HepG2 (cell line): Measurements from ENCODE around the gene MINDY1. TPM values are rescaled to one million over a fixed set of nuclear protein-coding genes. Genes with fewer than 3 reads are reported as not detected.

Experiments
- ATAC-seq: fragments of 200-7000 bp; cut with Tn5 transposase; 3 replicates; pipeline ENCODE4 v1.9.1; 2020; ENCODE audit warnings: mild to moderate bottlenecking, moderate library complexity
- BruUV-seq: library from RNA; stranded (reverse); fragments of 400-500 nt; replicated peaks from 2 replicates; lab custom pipeline; 2021; lab: Mats Ljungman, UMichigan
- CTCF ChIA-PET: fragments of 300-600 bp; formaldehyde crosslinking; extraction: SDS; loops from one replicate; lab custom pipeline; 2021; ENCODE audit warnings: low total read pairs, inconsistent platforms, low intra/inter-chr PET ratio; lab: Yijun Ruan, JAX
- POLR2A ChIA-PET: fragments of 350-600 bp; sonication (Branson Sonifier 250); formaldehyde crosslinking; loops from one replicate; lab custom pipeline; 2020; ENCODE audit warnings: antibody characterized with exemption, inconsistent platforms; lab: Yijun Ruan, JAX
- DNase-seq: peaks from one replicate; pipeline ENCODE4 v3.0.0-alpha.2; 2015; ENCODE audit warnings: low spot score
- FAIRE-seq: peaks from 3 replicates; lab custom pipeline; 2011; peaks lifted over from hg19 to GRCh38; lab: Jason Lieb, UNC
- H2AFZ ChIP-seq: one replicate; pipeline ENCODE4 v1.6.1; 2011; ENCODE audit warnings: low read length, inconsistent platforms
- H3K27ac ChIP-seq: fragments of 300-600 bp; 3 replicates; pipeline ENCODE4 v1.8.0; 2011; ENCODE audit warnings: mixed run types, mild to moderate bottlenecking, mixed read lengths, low read length, inconsistent platforms; ENCODE audit not compliant: insufficient read depth; ENCODE audit errors: extremely low read length
- H3K27me3 ChIP-seq, 2 experiments: fragments of 200-600 bp in 1 of 2; 2 replicates in 1 of 2; 3 replicates in 1 of 2; pipeline versions ENCODE4 v1.6.0 to v1.8.0; 2011; ENCODE audit warnings: low read length in 2 of 2, mild to moderate bottlenecking in 2 of 2, moderate library complexity in 2 of 2, inconsistent platforms in 1 of 2; ENCODE audit not compliant: insufficient read depth in 2 of 2, control insufficient read depth in 1 of 2
- H3K36me3 ChIP-seq, 2 experiments: fragments of 200-600 bp in 1 of 2; replicated peaks in 1 of 2; 2 replicates in 1 of 2; 3 replicates in 1 of 2; pipeline versions ENCODE4 v1.5.1 to v1.8.0; 2011; ENCODE audit warnings: low read length in 2 of 2, inconsistent platforms in 1 of 2; ENCODE audit not compliant: insufficient read depth in 2 of 2, control insufficient read depth in 1 of 2
- H3K4me1 ChIP-seq: 2 replicates; pipeline ENCODE4 v1.5.1; 2012; ENCODE audit warnings: low read length, inconsistent platforms; ENCODE audit not compliant: insufficient read depth
- H3K4me2 ChIP-seq: 2 replicates; pipeline ENCODE4 v1.6.0; 2011; ENCODE audit warnings: low read depth, low read length, inconsistent platforms
- H3K4me3 ChIP-seq, 3 experiments: fragments of 200-600 bp in 1 of 3; sonication (generic), shearing (Covaris generic) in 1 of 3; replicated peaks in 1 of 3; 2 replicates each; pipeline ENCODE4 v1.5.1; 2011 to 2016; ENCODE audit warnings: low read length in 3 of 3, inconsistent platforms in 2 of 3, low read depth in 2 of 3, mild to moderate bottlenecking in 2 of 3, control low read depth in 1 of 3, mixed read lengths in 1 of 3; ENCODE audit not compliant: insufficient read depth in 1 of 3
- H3K79me2 ChIP-seq: one replicate; pipeline ENCODE4 v1.6.1; 2011; ENCODE audit warnings: low read length, inconsistent platforms; ENCODE audit not compliant: insufficient read depth
- H3K9ac ChIP-seq: 2 replicates; pipeline ENCODE4 v1.6.0; 2011; ENCODE audit warnings: mild to moderate bottlenecking, low read depth, low read length, inconsistent platforms; ENCODE audit not compliant: insufficient read depth
- H3K9me3 ChIP-seq: 2 replicates; pipeline ENCODE4 v1.5.1; 2012; ENCODE audit warnings: mild to moderate bottlenecking, low read length
- H4K20me1 ChIP-seq: 2 replicates; pipeline ENCODE4 v1.6.0; 2011; ENCODE audit warnings: inconsistent platforms, mild to moderate bottlenecking, low read length, moderate library complexity; ENCODE audit not compliant: insufficient read depth
- GLMP ChIP-seq: sonication (generic); formaldehyde crosslinking; IDR thresholded peaks from 2 replicates; pipeline ENCODE4 v1.9.0; 2021; ENCODE audit warnings: missing genetic modification reagents, mild to moderate bottlenecking, borderline replicate concordance
- JUNB ChIP-seq: sonication (generic); formaldehyde crosslinking; IDR thresholded peaks from 2 replicates; pipeline ENCODE4 v1.8.0; 2022; ENCODE audit warnings: missing genetic modification reagents, mild to moderate bottlenecking, borderline replicate concordance
- MYC ChIP-seq: sonication (generic); formaldehyde crosslinking; IDR thresholded peaks from 2 replicates; pipeline ENCODE4 v1.9.0; 2021; ENCODE audit warnings: missing genetic modification reagents, borderline replicate concordance
- ONECUT2 ChIP-seq: sonication (generic); formaldehyde crosslinking; IDR thresholded peaks from 2 replicates; pipeline ENCODE4 v1.4.0; 2020; ENCODE audit warnings: missing genetic modification reagents
- TBX3 ChIP-seq: fragments of 450-650 bp; IDR thresholded peaks from 2 replicates; pipeline ENCODE4 v1.6.1; 2017; ENCODE audit warnings: antibody characterized with exemption, mild to moderate bottlenecking, inconsistent platforms, borderline replicate concordance
- ZNF180 ChIP-seq: sonication (generic); formaldehyde crosslinking; IDR thresholded peaks from 2 replicates; pipeline ENCODE4 v1.4.0; 2020; ENCODE audit warnings: low read depth, missing genetic modification reagents, borderline replicate concordance
- ZNF232 ChIP-seq: sonication (generic); formaldehyde crosslinking; IDR thresholded peaks from 2 replicates; pipeline ENCODE4 v1.4.0; 2020; ENCODE audit warnings: missing genetic modification reagents, borderline replicate concordance
- ZNF703 ChIP-seq: sonication (generic); formaldehyde crosslinking; IDR thresholded peaks from 2 replicates; pipeline ENCODE4 v1.5.1; 2020; ENCODE audit warnings: missing genetic modification reagents, mild to moderate bottlenecking, moderate library complexity, borderline replicate concordance
- WGBS: methylation state at CpG from one replicate; pipeline ENCODE4 v1.1.6; 2017; ENCODE audit warnings: low lambda C conversion rate; 5-methylcytosine and 5-hydroxymethylcytosine counted together
- in situ Hi-C: cut with HindIII; loops from 2 replicates; pipeline ENCODE4 v1.10.0; 2017; ENCODE audit warnings: low pct_unique_long_range_greater_than_20kb; ENCODE audit not compliant: extremely low pct_ligation_motif_present
- intact Hi-C: fragments of 100-400 bp; cut with micrococcal nuclease; formaldehyde crosslinking; loops from one replicate; pipeline ENCODE4 v1.10.0; 2022; ENCODE audit not compliant: unreplicated experiment
- polyA plus RNA-seq, 8 experiments: library from polyadenylated mRNA; depleted of rRNA in 3 of 8; stranded (reverse) in 7 of 8; unstranded in 1 of 8; fragments of >200 nt; fragmentation: Illumina TruSeq in 4 of 8; extraction: Trizol in 4 of 8; gene quantifications; 2 replicates each; pipeline versions ENCODE4 v1.2.1 to v1.2.3, GENCODE V29; 2011 to 2016; ENCODE audit warnings: low read depth in 4 of 8, missing spikeins in 1 of 8, mixed read lengths in 1 of 8; ENCODE audit not compliant: insufficient read depth in 1 of 8
- total RNA-seq, 5 experiments: library from RNA; depleted of rRNA; stranded (reverse); fragments of >200 nt; fragmentation: Illumina TruSeq; extraction: Trizol; gene quantifications; 2 replicates each; pipeline ENCODE4 v1.2.3, GENCODE V29; 2016; ENCODE audit warnings: low read depth in 1 of 5
- TF ChIP-seq, protein P1 (sequence below): sonication (generic); formaldehyde crosslinking; IDR thresholded peaks from 2 replicates; pipeline ENCODE4 v1.4.0; 2020; ENCODE audit warnings: missing genetic modification reagents

The MINDY1 gene
- total and polyA plus RNA-seq, 2 of the 13 experiments (the other 11 are each of a cell fraction or from before 2014, with no cell fraction given): 11.1 to 15.0 TPM

- BruUV-seq: no TSS peak
- H4K20me1 ChIP-seq: no peaks in the 10 kb centered on the region
- TF ChIP-seq ONECUT2 (CRISPR knock-in tag) (no peak), TBX3 (no peak), MYC (CRISPR knock-in tag) (no peak), ZNF180 (CRISPR knock-in tag) (no peak), ZNF232 (CRISPR knock-in tag) (no peak), ZNF703 (CRISPR knock-in tag) (no peak), GLMP (no peak), JUNB (CRISPR knock-in tag) (no peak)
- TF ChIP-seq, protein P1, sequence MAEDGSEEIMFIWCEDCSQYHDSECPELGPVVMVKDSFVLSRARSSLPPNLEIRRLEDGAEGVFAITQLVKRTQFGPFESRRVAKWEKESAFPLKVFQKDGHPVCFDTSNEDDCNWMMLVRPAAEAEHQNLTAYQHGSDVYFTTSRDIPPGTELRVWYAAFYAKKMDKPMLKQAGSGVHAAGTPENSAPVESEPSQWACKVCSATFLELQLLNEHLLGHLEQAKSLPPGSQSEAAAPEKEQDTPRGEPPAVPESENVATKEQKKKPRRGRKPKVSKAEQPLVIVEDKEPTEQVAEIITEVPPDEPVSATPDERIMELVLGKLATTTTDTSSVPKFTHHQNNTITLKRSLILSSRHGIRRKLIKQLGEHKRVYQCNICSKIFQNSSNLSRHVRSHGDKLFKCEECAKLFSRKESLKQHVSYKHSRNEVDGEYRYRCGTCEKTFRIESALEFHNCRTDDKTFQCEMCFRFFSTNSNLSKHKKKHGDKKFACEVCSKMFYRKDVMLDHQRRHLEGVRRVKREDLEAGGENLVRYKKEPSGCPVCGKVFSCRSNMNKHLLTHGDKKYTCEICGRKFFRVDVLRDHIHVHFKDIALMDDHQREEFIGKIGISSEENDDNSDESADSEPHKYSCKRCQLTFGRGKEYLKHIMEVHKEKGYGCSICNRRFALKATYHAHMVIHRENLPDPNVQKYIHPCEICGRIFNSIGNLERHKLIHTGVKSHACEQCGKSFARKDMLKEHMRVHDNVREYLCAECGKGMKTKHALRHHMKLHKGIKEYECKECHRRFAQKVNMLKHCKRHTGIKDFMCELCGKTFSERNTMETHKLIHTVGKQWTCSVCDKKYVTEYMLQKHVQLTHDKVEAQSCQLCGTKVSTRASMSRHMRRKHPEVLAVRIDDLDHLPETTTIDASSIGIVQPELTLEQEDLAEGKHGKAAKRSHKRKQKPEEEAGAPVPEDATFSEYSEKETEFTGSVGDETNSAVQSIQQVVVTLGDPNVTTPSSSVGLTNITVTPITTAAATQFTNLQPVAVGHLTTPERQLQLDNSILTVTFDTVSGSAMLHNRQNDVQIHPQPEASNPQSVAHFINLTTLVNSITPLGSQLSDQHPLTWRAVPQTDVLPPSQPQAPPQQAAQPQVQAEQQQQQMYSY: no peak
- no peak overlapping the region for H2AFZ ChIP-seq
- in situ Hi-C loops (no loop called here), intact Hi-C loops (no loop called here)
- WGBS: 95% methylated on average over 7 of the region's 7 CpGs
- ChIA-PET CTCF (no interaction called here), POLR2A (interaction anchor here (0.8 kb wide), 1 partner anchor 19 kb away, joined by 3 read pairs; the partner anchor contains the start of gene MINDY1)
- H3K36me3 ChIP-seq: peaks cover 7 to 12% of the 10 kb centered on the region in 2 experiments; a peak in 2 of 5 replicates
- H3K9me3 ChIP-seq: no peaks in the 10 kb centered on the region
- no peak overlapping the region for H3K4me3 ChIP-seq
- peaks cover 22% of the 10 kb centered on the region for H3K4me1 ChIP-seq
- H3K27me3 ChIP-seq: no peaks in the 10 kb centered on the region
- no peak for ATAC-seq
- H3K27ac ChIP-seq: no peak overlapping the region
- H3K79me2 ChIP-seq: peaks cover 2% of the 10 kb centered on the region
- DNase-seq: no peak
- no peak for FAIRE-seq
- H3K9ac ChIP-seq: no peak overlapping the region
- H3K4me2 ChIP-seq: no peak overlapping the region
Observed at GRCh38 chr1:150987924-150988323, 18.8 kb downstream of the MINDY1 start.
